Liver (tissue), 3 donors: Measurements from ENCODE around the gene C6orf89.

Experiments used
- ATF3 ChIP-seq: IDR thresholded peaks from 2 replicates; pipeline ENCODE4 v1.6.1; 2016; ENCODE audit warnings: antibody characterized with exemption
- CTCF ChIP-seq: fragments of 150-350 bp; IDR thresholded peaks from 2 replicates; pipeline ENCODE4 v1.5.1; 2017; ENCODE audit warnings: improper control_type of control experiment, low read depth, low read length; ENCODE audit not compliant: missing input control
- EGR1 ChIP-seq, 2 donors: IDR thresholded peaks; 2 replicates each; pipeline ENCODE4 v1.6.1; 2016 to 2018; ENCODE audit warnings: antibody characterized with exemption in 2 of 2, low read depth in 2 of 2
- GABPA ChIP-seq, 2 donors: IDR thresholded peaks in 1 of 2; conservative IDR thresholded peaks in 1 of 2; 2 replicates each; pipeline ENCODE4 v1.6.1; 2016; ENCODE audit warnings: antibody characterized with exemption in 2 of 2, mild to moderate bottlenecking in 1 of 2, moderate library complexity in 1 of 2
- HNF4A ChIP-seq, 2 donors: conservative IDR thresholded peaks; 2 replicates each; pipeline ENCODE4 v1.6.1; 2016; ENCODE audit warnings: antibody characterized with exemption in 2 of 2, mild to moderate bottlenecking in 2 of 2
- HNF4G ChIP-seq: IDR thresholded peaks from 2 replicates; pipeline ENCODE4 v1.6.1; 2016; ENCODE audit warnings: antibody characterized with exemption
- JUND ChIP-seq, 2 donors: IDR thresholded peaks; 2 replicates each; pipeline ENCODE4 v1.6.1; 2016; ENCODE audit warnings: antibody characterized with exemption in 2 of 2
- MAX ChIP-seq: IDR thresholded peaks from 2 replicates; pipeline ENCODE4 v1.6.1; 2016; ENCODE audit warnings: antibody characterized with exemption
- NR2F2 ChIP-seq: IDR thresholded peaks from 2 replicates; pipeline ENCODE4 v1.6.1; 2016; ENCODE audit warnings: antibody characterized with exemption
- RAD21 ChIP-seq, 2 donors: IDR thresholded peaks; 2 replicates each; pipeline ENCODE4 v1.6.1; 2016; ENCODE audit warnings: antibody characterized with exemption in 2 of 2, mild to moderate bottlenecking in 2 of 2
- REST ChIP-seq: IDR thresholded peaks from 2 replicates; pipeline ENCODE4 v1.6.1; 2016; ENCODE audit warnings: antibody characterized with exemption, mild to moderate bottlenecking
- SP1 ChIP-seq: IDR thresholded peaks from 2 replicates; pipeline ENCODE4 v1.6.1; 2018; ENCODE audit warnings: antibody characterized with exemption, mild to moderate bottlenecking
- TAF1 ChIP-seq: conservative IDR thresholded peaks from 2 replicates; pipeline ENCODE4 v1.6.1; 2016; ENCODE audit warnings: antibody characterized with exemption, mild to moderate bottlenecking
- YY1 ChIP-seq: IDR thresholded peaks from 2 replicates; pipeline ENCODE4 v1.6.1; 2016; ENCODE audit warnings: antibody characterized with exemption, mild to moderate bottlenecking
- donor health status: healthy.
- donor health status: healthy.

- TF ChIP-seq CTCF (no peak), RAD21 (IDR thresholded peaks at IDR 0.05) (no peak), REST (no peak), YY1 (no peak), TAF1 (no peak), GABPA (IDR thresholded peaks at IDR 0.05 in 1 of 2, conservative IDR thresholded peaks at IDR 0.05 in 1 of 2) (no peak), JUND (IDR thresholded peaks at IDR 0.05) (no peak), MAX (no peak), HNF4A (conservative IDR thresholded peaks at IDR 0.05) (no peak), SP1 (no peak), EGR1 (IDR thresholded peaks at IDR 0.05; ENCODE audit: low read depth in 2 of 2) (no peak), ATF3 (no peak), NR2F2 (peak; percentile 33), HNF4G (no peak)
These were observed 27.3 kb upstream of the C6orf89 start for GRCh38 chr6:36858407-36858981.
